ENCODE results near the gene COQ9. TPM values are rescaled to one million over a fixed set of nuclear protein-coding genes. Genes with fewer than 3 reads are reported as not detected.
A peak's percentile ranks its signal among the peaks of the same experiment; 100 is the strongest.

COQ9 gene
- total RNA-seq, 1 donor from 2014 or later, result 56.7 TPM

GRCh38 chr16:57479976-57480753 lies 32.9 kb downstream of the COQ9 start:
- peaks cover 2% of the 10 kb centered on the region for H3K27me3 Mint-ChIP-seq
- DNase-seq, result no peak

GRCh38 chr16:57480754-57481230 lies 33.5 kb downstream of the COQ9 start:
- no peak overlapping the region for H3K4me3 Mint-ChIP-seq
- H3K27ac Mint-ChIP-seq, result no peak overlapping the region
- intact Hi-C loops (cut with micrococcal nuclease), result no loop called here

More at GRCh38 chr16:57479976-57480753, 32.9 kb downstream of the COQ9 start:
- H3K9me3 Mint-ChIP-seq, result no peaks in the 10 kb centered on the region
- H3K36me3 Mint-ChIP-seq (ENCODE audit: low read depth), result no peaks in the 10 kb centered on the region
- intact Hi-C loops (cut with micrococcal nuclease), result loop anchor here (10.0 kb wide), 1 partner anchor 255 kb away; the partner anchor contains the start of gene KATNB1
- H3K4me3 Mint-ChIP-seq, result no peak overlapping the region
- peaks cover 14% of the 10 kb centered on the region for H3K4me1 Mint-ChIP-seq
- no peak overlapping the region for H3K27ac Mint-ChIP-seq

GRCh38 chr16:57481421-57481820 lies 34.1 kb downstream of the COQ9 start:
- intact Hi-C loops (cut with micrococcal nuclease), result no loop called here
- H3K4me1 Mint-ChIP-seq, result peaks cover 11% of the 10 kb centered on the region
- H3K36me3 Mint-ChIP-seq (ENCODE audit: low read depth), result no peaks in the 10 kb centered on the region
- peaks cover 2% of the 10 kb centered on the region for H3K27me3 Mint-ChIP-seq
- no peak overlapping the region for H3K27ac Mint-ChIP-seq
- H3K4me3 Mint-ChIP-seq, result no peak overlapping the region
- H3K9me3 Mint-ChIP-seq, result no peaks in the 10 kb centered on the region
- no peak for DNase-seq

More at GRCh38 chr16:57480754-57481230, 33.5 kb downstream of the COQ9 start:
- Mint-ChIP-seq H3K4me1 (peaks cover 15% of the 10 kb centered on the region), H3K9me3 (no peaks in the 10 kb centered on the region), H3K36me3 (ENCODE audit: low read depth) (no peaks in the 10 kb centered on the region), H3K27me3 (peaks cover 2% of the 10 kb centered on the region)
- no peak for DNase-seq

GRCh38 chr16:57482845-57483545 lies 35.7 kb downstream of the COQ9 start:
- no peaks in the 10 kb centered on the region for H3K36me3 Mint-ChIP-seq (ENCODE audit: low read depth)
- H3K4me3 Mint-ChIP-seq, result no peak overlapping the region
- H3K27ac Mint-ChIP-seq, result no peak overlapping the region
- intact Hi-C loops (cut with micrococcal nuclease), result no loop called here
- peaks cover 15% of the 10 kb centered on the region for H3K4me1 Mint-ChIP-seq
- DNase-seq, result no peak
- no peaks in the 10 kb centered on the region for H3K9me3 Mint-ChIP-seq
- H3K27me3 Mint-ChIP-seq, result peaks cover 2% of the 10 kb centered on the region

GRCh38 chr16:57483725-57484514 lies 36.6 kb downstream of the COQ9 start:
- Mint-ChIP-seq H3K9me3 (no peaks in the 10 kb centered on the region), H3K4me1 (peaks cover 15% of the 10 kb centered on the region), H3K4me3 (no peak overlapping the region), H3K36me3 (ENCODE audit: low read depth) (no peaks in the 10 kb centered on the region), H3K27ac (no peak overlapping the region), H3K27me3 (peaks cover 2% of the 10 kb centered on the region)
- intact Hi-C loops (cut with micrococcal nuclease), result no loop called here
- DNase-seq, result no peak

GRCh38 chr16:57484515-57485005 lies 37.3 kb downstream of the COQ9 start:
- DNase-seq, result no peak
- Mint-ChIP-seq H3K9me3 (no peaks in the 10 kb centered on the region), H3K4me1 (peaks cover 12% of the 10 kb centered on the region), H3K36me3 (ENCODE audit: low read depth) (no peaks in the 10 kb centered on the region), H3K27ac (no peak overlapping the region), H3K27me3 (no peaks in the 10 kb centered on the region), H3K4me3 (no peak overlapping the region)
- intact Hi-C loops (cut with micrococcal nuclease), result no loop called here

GRCh38 chr16:57485091-57485915 lies 38.0 kb downstream of the COQ9 start:
- intact Hi-C loops (cut with micrococcal nuclease), result no loop called here

GRCh38 chr16:57485916-57486857 lies 38.9 kb downstream of the COQ9 start, which contains the start of gene DOK4:
TSS of gene DOK4 (minus strand) at chr16:57486493. CDS start at chr16:57479507, 6,986 bp downstream.
- intact Hi-C loops (cut with micrococcal nuclease), result loop anchor here (2.0 kb wide), 1 partner anchor 51 kb away; the partner anchor contains the start of gene CCDC102A
- H3K4me3 Mint-ChIP-seq, result peak within 1 kb of the TSS; percentile 82

More at GRCh38 chr16:57485091-57485915, 38.0 kb downstream of the COQ9 start:
- H3K4me3 Mint-ChIP-seq, result peak overlapping the region; percentile 82
- H3K36me3 Mint-ChIP-seq (ENCODE audit: low read depth), result no peaks in the 10 kb centered on the region
- H3K9me3 Mint-ChIP-seq, result no peaks in the 10 kb centered on the region
- H3K27ac Mint-ChIP-seq, result no peak overlapping the region
- DNase-seq, result no peak
- H3K27me3 Mint-ChIP-seq, result no peaks in the 10 kb centered on the region
- H3K4me1 Mint-ChIP-seq, result peaks cover 12% of the 10 kb centered on the region

GRCh38 chr16:57486858-57487834 lies 39.9 kb downstream of the COQ9 start:
- intact Hi-C loops (cut with micrococcal nuclease), result loop anchor here (2.0 kb wide), 1 partner anchor 50 kb away; the partner anchor contains the start of gene CCDC102A
- peaks cover 12% of the 10 kb centered on the region for H3K4me1 Mint-ChIP-seq
- DNase-seq, result no peak
- peaks cover 5% of the 10 kb centered on the region for H3K27me3 Mint-ChIP-seq
- H3K27ac Mint-ChIP-seq, result peak overlapping the region; percentile 76
- no peaks in the 10 kb centered on the region for H3K36me3 Mint-ChIP-seq (ENCODE audit: low read depth)
- H3K4me3 Mint-ChIP-seq, result peak overlapping the region; percentile 80
- no peaks in the 10 kb centered on the region for H3K9me3 Mint-ChIP-seq

More at GRCh38 chr16:57485916-57486857, 38.9 kb downstream of the COQ9 start, which contains the start of gene DOK4:
- Mint-ChIP-seq H3K36me3 (ENCODE audit: low read depth) (no peaks in the 10 kb centered on the region), H3K27me3 (no peaks in the 10 kb centered on the region), H3K4me1 (peaks cover 12% of the 10 kb centered on the region), H3K27ac (peak within 1 kb of the TSS; percentile 76), H3K9me3 (no peaks in the 10 kb centered on the region)
- peak; percentile 94 for DNase-seq

- Mint-ChIP-seq H3K4me1 (peaks cover 12% of the 10 kb centered on the region), H3K36me3 (ENCODE audit: low read depth) (no peaks in the 10 kb centered on the region), H3K27ac (no peak overlapping the region), H3K9me3 (no peaks in the 10 kb centered on the region), H3K27me3 (peaks cover 13% of the 10 kb centered on the region), H3K4me3 (no peak overlapping the region)
- intact Hi-C loops (cut with micrococcal nuclease), result no loop called here
- no peak for DNase-seq
Observed at GRCh38 chr16:57489229-57489628, 42.0 kb downstream of the COQ9 start.

GRCh38 chr16:57493767-57494166 lies 46.5 kb downstream of the COQ9 start:
- intact Hi-C loops (cut with micrococcal nuclease), result no loop called here

More at GRCh38 chr16:57493767-57494166, 46.5 kb downstream of the COQ9 start:
- Mint-ChIP-seq H3K9me3 (no peaks in the 10 kb centered on the region), H3K4me1 (no peaks in the 10 kb centered on the region), H3K27ac (no peak overlapping the region), H3K36me3 (ENCODE audit: low read depth) (no peaks in the 10 kb centered on the region), H3K4me3 (no peak overlapping the region), H3K27me3 (peaks cover 16% of the 10 kb centered on the region)
- DNase-seq, result no peak
